Neural cell (in vitro differentiated cells): ENCODE data around the gene REC114.

Experiments
- EP300 ChIP-seq: fragments of 450-650 bp; conservative IDR thresholded peaks from 2 replicates; pipeline ENCODE4 v1.6.1; 2014; ENCODE audit warnings: antibody characterized with exemption, mild to moderate bottlenecking, moderate library complexity; ENCODE audit not compliant: poor library complexity, severe bottlenecking
- EZH2 ChIP-seq: fragments of 200-600, 300-800 bp; shearing (Covaris generic), sonication (generic); IDR thresholded peaks from 2 replicates; pipeline ENCODE4 v1.6.1; 2014; ENCODE audit warnings: antibody characterized with exemption, low read length, borderline replicate concordance, mild to moderate bottlenecking; ENCODE audit not compliant: insufficient read depth, poor library complexity, severe bottlenecking
- POLR2AphosphoS5 ChIP-seq: IDR thresholded peaks from 2 replicates; pipeline ENCODE4 v1.6.1; 2012
- TF ChIP-seq, protein P1 (sequence below): IDR thresholded peaks from 2 replicates; pipeline ENCODE4 v1.6.1; 2012; ENCODE audit warnings: borderline replicate concordance

DNA sequence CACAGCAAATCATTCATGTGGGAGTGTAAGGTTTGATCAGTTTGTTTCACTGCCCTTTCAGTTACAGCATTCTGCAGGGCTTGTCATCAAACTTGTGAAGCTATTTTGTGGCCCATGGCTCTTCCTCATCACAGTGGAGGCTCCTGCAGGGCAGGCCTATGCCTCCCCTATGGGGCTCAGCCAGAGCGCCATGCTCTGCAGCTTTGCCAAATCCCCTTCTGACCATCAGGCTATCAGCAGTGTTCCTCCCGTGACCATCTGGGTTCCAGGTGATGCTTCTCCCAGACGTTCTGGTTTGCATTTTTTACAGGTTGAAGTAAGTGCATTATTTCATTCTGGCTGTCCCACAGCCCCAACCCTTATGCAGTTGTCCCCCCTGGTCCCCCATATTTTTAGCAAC lies 28.1 kb upstream of the REC114 start:
- TF ChIP-seq, protein P1, sequence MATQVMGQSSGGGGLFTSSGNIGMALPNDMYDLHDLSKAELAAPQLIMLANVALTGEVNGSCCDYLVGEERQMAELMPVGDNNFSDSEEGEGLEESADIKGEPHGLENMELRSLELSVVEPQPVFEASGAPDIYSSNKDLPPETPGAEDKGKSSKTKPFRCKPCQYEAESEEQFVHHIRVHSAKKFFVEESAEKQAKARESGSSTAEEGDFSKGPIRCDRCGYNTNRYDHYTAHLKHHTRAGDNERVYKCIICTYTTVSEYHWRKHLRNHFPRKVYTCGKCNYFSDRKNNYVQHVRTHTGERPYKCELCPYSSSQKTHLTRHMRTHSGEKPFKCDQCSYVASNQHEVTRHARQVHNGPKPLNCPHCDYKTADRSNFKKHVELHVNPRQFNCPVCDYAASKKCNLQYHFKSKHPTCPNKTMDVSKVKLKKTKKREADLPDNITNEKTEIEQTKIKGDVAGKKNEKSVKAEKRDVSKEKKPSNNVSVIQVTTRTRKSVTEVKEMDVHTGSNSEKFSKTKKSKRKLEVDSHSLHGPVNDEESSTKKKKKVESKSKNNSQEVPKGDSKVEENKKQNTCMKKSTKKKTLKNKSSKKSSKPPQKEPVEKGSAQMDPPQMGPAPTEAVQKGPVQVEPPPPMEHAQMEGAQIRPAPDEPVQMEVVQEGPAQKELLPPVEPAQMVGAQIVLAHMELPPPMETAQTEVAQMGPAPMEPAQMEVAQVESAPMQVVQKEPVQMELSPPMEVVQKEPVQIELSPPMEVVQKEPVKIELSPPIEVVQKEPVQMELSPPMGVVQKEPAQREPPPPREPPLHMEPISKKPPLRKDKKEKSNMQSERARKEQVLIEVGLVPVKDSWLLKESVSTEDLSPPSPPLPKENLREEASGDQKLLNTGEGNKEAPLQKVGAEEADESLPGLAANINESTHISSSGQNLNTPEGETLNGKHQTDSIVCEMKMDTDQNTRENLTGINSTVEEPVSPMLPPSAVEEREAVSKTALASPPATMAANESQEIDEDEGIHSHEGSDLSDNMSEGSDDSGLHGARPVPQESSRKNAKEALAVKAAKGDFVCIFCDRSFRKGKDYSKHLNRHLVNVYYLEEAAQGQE, result no peak
- TF ChIP-seq EP300 (no peak), EZH2 (no peak), POLR2AphosphoS5 (no peak)
